ENCODE data around the gene CTDSPL. TPM values are rescaled to one million over a fixed set of nuclear protein-coding genes. Genes with fewer than 3 reads are reported as not detected.

CTDSPL gene
- polyA plus RNA-seq, 1 of the 3 experiments (the other 2 are of a cell fraction) = 22.1 TPM

DNA sequence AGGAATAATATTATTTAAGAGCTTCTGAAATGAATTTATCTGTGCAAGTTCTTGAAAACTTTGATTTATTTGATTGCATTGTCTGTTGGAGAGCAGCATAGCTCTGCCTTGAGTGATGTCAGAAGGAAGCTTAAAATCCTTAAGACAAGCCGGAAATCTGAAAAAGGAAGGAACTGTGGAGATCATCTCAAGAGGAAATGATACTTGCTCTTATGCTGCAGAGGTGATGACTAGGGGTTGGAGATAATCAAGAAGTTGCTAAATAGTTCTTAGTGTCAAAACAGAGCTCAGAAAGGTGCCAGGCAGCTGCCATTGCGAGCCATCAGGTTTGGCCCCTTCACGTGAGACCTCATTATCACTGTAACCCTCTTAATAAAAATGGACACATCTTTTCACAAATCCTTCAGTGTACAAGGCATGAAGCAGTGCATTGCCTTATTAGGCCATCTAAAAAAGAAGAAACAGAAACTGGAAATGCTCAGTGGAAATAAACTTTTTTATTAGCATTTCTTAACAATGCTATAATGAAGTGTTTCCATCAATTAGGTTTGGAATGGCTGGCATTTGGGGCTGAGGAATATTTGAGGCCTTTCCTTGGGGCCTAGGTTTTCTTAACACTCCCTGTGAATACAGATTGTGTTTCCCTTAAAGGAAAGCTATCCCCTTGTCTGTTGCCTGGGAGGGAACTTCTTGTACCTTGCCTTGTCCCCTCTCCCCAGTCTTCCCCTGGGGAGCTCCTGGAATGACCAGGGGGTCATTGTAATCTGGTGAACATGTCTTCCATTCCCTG, 94.4 kb downstream of the CTDSPL start (continued):
- TF ChIP-seq, protein P1, sequence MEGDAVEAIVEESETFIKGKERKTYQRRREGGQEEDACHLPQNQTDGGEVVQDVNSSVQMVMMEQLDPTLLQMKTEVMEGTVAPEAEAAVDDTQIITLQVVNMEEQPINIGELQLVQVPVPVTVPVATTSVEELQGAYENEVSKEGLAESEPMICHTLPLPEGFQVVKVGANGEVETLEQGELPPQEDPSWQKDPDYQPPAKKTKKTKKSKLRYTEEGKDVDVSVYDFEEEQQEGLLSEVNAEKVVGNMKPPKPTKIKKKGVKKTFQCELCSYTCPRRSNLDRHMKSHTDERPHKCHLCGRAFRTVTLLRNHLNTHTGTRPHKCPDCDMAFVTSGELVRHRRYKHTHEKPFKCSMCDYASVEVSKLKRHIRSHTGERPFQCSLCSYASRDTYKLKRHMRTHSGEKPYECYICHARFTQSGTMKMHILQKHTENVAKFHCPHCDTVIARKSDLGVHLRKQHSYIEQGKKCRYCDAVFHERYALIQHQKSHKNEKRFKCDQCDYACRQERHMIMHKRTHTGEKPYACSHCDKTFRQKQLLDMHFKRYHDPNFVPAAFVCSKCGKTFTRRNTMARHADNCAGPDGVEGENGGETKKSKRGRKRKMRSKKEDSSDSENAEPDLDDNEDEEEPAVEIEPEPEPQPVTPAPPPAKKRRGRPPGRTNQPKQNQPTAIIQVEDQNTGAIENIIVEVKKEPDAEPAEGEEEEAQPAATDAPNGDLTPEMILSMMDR (IDR thresholded peaks at IDR 0.05) = no peak
- TF ChIP-seq RAD21 (IDR thresholded peaks at IDR 0.05; ENCODE audit: low read length) = no peak

DNA sequence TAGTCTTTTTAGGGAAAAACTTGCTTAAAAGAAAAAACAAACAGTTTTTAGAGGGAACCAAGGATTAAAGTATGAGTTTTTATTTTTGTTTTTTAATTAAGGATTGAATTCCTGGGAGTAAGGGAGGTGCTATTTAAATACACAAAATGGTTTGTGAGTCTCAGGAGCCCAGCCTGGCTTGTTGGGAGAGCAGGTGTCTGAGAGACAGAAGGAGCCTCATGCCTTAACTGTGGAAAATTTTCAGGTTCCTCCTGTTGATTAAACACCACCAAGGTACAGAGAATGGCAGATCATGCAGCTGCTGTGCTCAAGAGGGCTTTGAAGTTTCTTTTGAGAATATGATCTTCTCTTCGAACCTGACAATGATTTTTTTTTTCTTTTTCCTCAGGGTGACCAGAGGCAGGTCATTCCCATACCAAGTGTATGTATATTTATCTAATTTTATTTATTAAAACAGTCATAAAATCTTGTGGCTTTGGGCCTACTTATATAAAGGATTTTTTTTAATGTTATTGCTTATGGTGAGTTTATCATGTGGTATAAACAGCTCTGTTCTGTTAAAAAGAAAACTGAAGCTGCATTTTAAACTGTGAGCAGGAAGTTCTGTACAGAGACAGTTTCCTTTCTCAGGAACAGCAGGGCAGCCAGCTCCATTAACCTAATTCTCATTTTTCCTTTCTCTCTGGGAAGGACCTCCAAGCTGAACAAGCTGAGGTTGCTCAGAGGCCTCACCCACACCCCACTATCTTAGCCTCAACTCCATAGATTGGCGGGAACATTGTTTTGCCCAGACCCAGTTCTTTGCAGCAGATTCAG, 95.3 kb downstream of the CTDSPL start:
- DNase-seq = no peak
- Histone ChIP-seq H3F3A (replicated peaks; ENCODE audit: insufficient read depth) (peaks cover 5% of the 10 kb centered on the region), H3K4me3 (ENCODE audit: low read depth in 2 of 2, low read length in 1 of 2) (no peak overlapping the region), H4K20me1 (ENCODE audit: insufficient read depth) (no peaks in the 10 kb centered on the region), H3K79me2 (ENCODE audit: insufficient read depth) (0 out of 2 replicates have a peak, but pooled peaks cover 5% of the 10 kb centered on the region), H3K27me3 (ENCODE audit: insufficient read depth) (no peaks in the 10 kb centered on the region), H2AFZ (ENCODE audit: low read depth) (no peak overlapping the region), H3K4me2 (no peak overlapping the region), H3K27ac (ENCODE audit: low read depth in 2 of 2, low read length in 1 of 2) (no peak overlapping the region), H3K9me3 (no peaks in the 10 kb centered on the region), H3K9ac (no peak overlapping the region), H3K36me3 (replicated peaks in 1 of 2; ENCODE audit: control insufficient read depth in 1 of 2, insufficient read depth in 2 of 2, low read length in 1 of 2) (peaks cover 11 to 22% of the 10 kb centered on the region in 2 experiments), H3K4me1 (ENCODE audit: control insufficient read depth in 1 of 2, insufficient read depth in 2 of 2, low read depth in 1 of 2, low read length in 1 of 2) (peaks cover 6 to 9% of the 10 kb centered on the region in 2 experiments; a peak in 3 of 4 replicates), H3K9me2 (no peaks in the 10 kb centered on the region)
- ChIA-PET POLR2A (no interaction called here), CTCF (interaction anchor here (1.2 to 3.2 kb wide), 5 partner anchors 14 to 101 kb away, joined by 3 to 13 read pairs (median 4); no protein-coding TSS in a partner anchor)
- WGBS (ENCODE audit: low lambda C conversion rate) = 90% methylated on average over 2 of the region's 2 CpGs
- TF ChIP-seq TEAD4 (IDR thresholded peaks at IDR 0.05; ENCODE audit: borderline replicate concordance, insufficient read depth) (no peak), FOXM1 (IDR thresholded peaks at IDR 0.05; ENCODE audit: low read depth) (no peak), EZH2phosphoT487 (IDR thresholded peaks at IDR 0.05; ENCODE audit: borderline replicate concordance, low read depth) (no peak), ELF1 (IDR thresholded peaks at IDR 0.05) (no peak), GATA2 (CRISPR knock-in tag; IDR thresholded peaks at IDR 0.05) (no peak), GABPA (IDR thresholded peaks at IDR 0.05; ENCODE audit: low read depth) (no peak), JUND (IDR thresholded peaks at IDR 0.05) (no peak), NFIC (IDR thresholded peaks at IDR 0.05; ENCODE audit: borderline replicate concordance) (no peak), RCOR1 (IDR thresholded peaks at IDR 0.05; ENCODE audit: low read length) (no peak)
- TF ChIP-seq, protein P2, sequence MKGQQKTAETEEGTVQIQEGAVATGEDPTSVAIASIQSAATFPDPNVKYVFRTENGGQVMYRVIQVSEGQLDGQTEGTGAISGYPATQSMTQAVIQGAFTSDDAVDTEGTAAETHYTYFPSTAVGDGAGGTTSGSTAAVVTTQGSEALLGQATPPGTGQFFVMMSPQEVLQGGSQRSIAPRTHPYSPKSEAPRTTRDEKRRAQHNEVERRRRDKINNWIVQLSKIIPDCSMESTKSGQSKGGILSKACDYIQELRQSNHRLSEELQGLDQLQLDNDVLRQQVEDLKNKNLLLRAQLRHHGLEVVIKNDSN (IDR thresholded peaks at IDR 0.05; ENCODE audit: borderline replicate concordance, low read depth) = no peak
- TF ChIP-seq, protein P1 (IDR thresholded peaks at IDR 0.05) = no peak

Measured in SK-N-SH (cell line).